NCI-H510A (cell line): ENCODE data around the gene MIEF2.

Experiments
- DNase-seq: peaks from one replicate; lab custom pipeline; 2025; lab: John Stamatoyannopoulos, UW

The MIEF2 gene

GRCh38 chr17:18256776-18257175, 3.7 kb upstream of the MIEF2 start:
- no peak for DNase-seq

GRCh38 chr17:18257268-18257981, 3.0 kb upstream of the MIEF2 start:
- peak; percentile 14 for DNase-seq

GRCh38 chr17:18257982-18258355, 2.5 kb upstream of the MIEF2 start:
- peak; percentile 12 for DNase-seq

GRCh38 chr17:18258356-18259038, 2.0 kb upstream of the MIEF2 start, which contains the start of gene FLII:
Gene FLII (minus strand): TSS chr17:18258738. CDS start chr17:18258690, 48 bp downstream.
- DNase-seq: peak; percentile 26

- DNase-seq: no peak
Observed at GRCh38 chr17:18259621-18260331, 686 bp upstream of the MIEF2 start.

GRCh38 chr17:18261146-18261515, 669 bp downstream of the MIEF2 start:
- no peak for DNase-seq

GRCh38 chr17:18261659-18262058, 1.2 kb downstream of the MIEF2 start:
- no peak for DNase-seq

GRCh38 chr17:18262111-18262510, 1.6 kb downstream of the MIEF2 start:
- no peak for DNase-seq

- DNase-seq: no peak
Observed at GRCh38 chr17:18262641-18263040, 2.2 kb downstream of the MIEF2 start.

- DNase-seq: no peak
Observed at GRCh38 chr17:18263885-18264682, 3.6 kb downstream of the MIEF2 start.

GRCh38 chr17:18267366-18267765, 6.9 kb downstream of the MIEF2 start:
- DNase-seq: no peak

- no peak for DNase-seq
Observed at GRCh38 chr17:18267927-18268711, 7.7 kb downstream of the MIEF2 start.

- no peak for DNase-seq
Observed at GRCh38 chr17:18270046-18270931, 9.8 kb downstream of the MIEF2 start.

GRCh38 chr17:18277076-18277475, 16.6 kb downstream of the MIEF2 start:
- no peak for DNase-seq

GRCh38 chr17:18278867-18279266, 18.4 kb downstream of the MIEF2 start:
- no peak for DNase-seq

- DNase-seq: no peak
Observed at GRCh38 chr17:18280249-18280648, 19.8 kb downstream of the MIEF2 start.

GRCh38 chr17:18280766-18281371, 20.4 kb downstream of the MIEF2 start:
- DNase-seq: no peak

GRCh38 chr17:18281788-18282187, 21.3 kb downstream of the MIEF2 start:
- DNase-seq: no peak

GRCh38 chr17:18285296-18285695, 24.8 kb downstream of the MIEF2 start:
- DNase-seq: no peak
